HepG2 (cell line): ENCODE data around the gene STMN3. TPM values are rescaled to one million over a fixed set of nuclear protein-coding genes. Genes with fewer than 3 reads are reported as not detected.

Experiments used
- ATAC-seq: fragments of 200-7000 bp; cut with Tn5 transposase; 3 replicates; pipeline ENCODE4 v1.9.1; 2020; ENCODE audit warnings: mild to moderate bottlenecking, moderate library complexity
- BruUV-seq: library from RNA; stranded (reverse); fragments of 400-500 nt; replicated peaks from 2 replicates; lab custom pipeline; 2021; lab: Mats Ljungman, UMichigan
- CTCF ChIA-PET: fragments of 300-600 bp; formaldehyde crosslinking; extraction: SDS; loops from one replicate; lab custom pipeline; 2021; ENCODE audit warnings: low total read pairs, inconsistent platforms, low intra/inter-chr PET ratio; lab: Yijun Ruan, JAX
- POLR2A ChIA-PET: fragments of 350-600 bp; sonication (Branson Sonifier 250); formaldehyde crosslinking; loops from one replicate; lab custom pipeline; 2020; ENCODE audit warnings: antibody characterized with exemption, inconsistent platforms; lab: Yijun Ruan, JAX
- DNase-seq: peaks from one replicate; pipeline ENCODE4 v3.0.0-alpha.2; 2015; ENCODE audit warnings: low spot score
- FAIRE-seq: peaks from 3 replicates; lab custom pipeline; 2011; peaks lifted over from hg19 to GRCh38; lab: Jason Lieb, UNC
- H2AFZ ChIP-seq: one replicate; pipeline ENCODE4 v1.6.1; 2011; ENCODE audit warnings: low read length, inconsistent platforms
- H3K27ac ChIP-seq: fragments of 300-600 bp; 3 replicates; pipeline ENCODE4 v1.8.0; 2011; ENCODE audit warnings: mixed run types, mild to moderate bottlenecking, mixed read lengths, low read length, inconsistent platforms; ENCODE audit not compliant: insufficient read depth; ENCODE audit errors: extremely low read length
- H3K27me3 ChIP-seq, 2 experiments: fragments of 200-600 bp in 1 of 2; 2 replicates in 1 of 2; 3 replicates in 1 of 2; pipeline versions ENCODE4 v1.6.0 to v1.8.0; 2011; ENCODE audit warnings: low read length in 2 of 2, mild to moderate bottlenecking in 2 of 2, moderate library complexity in 2 of 2, inconsistent platforms in 1 of 2; ENCODE audit not compliant: insufficient read depth in 2 of 2, control insufficient read depth in 1 of 2
- H3K36me3 ChIP-seq, 2 experiments: fragments of 200-600 bp in 1 of 2; replicated peaks in 1 of 2; 2 replicates in 1 of 2; 3 replicates in 1 of 2; pipeline versions ENCODE4 v1.5.1 to v1.8.0; 2011; ENCODE audit warnings: low read length in 2 of 2, inconsistent platforms in 1 of 2; ENCODE audit not compliant: insufficient read depth in 2 of 2, control insufficient read depth in 1 of 2
- H3K4me1 ChIP-seq: 2 replicates; pipeline ENCODE4 v1.5.1; 2012; ENCODE audit warnings: low read length, inconsistent platforms; ENCODE audit not compliant: insufficient read depth
- H3K4me2 ChIP-seq: 2 replicates; pipeline ENCODE4 v1.6.0; 2011; ENCODE audit warnings: low read depth, low read length, inconsistent platforms
- H3K4me3 ChIP-seq, 3 experiments: fragments of 200-600 bp in 1 of 3; sonication (generic), shearing (Covaris generic) in 1 of 3; replicated peaks in 1 of 3; 2 replicates each; pipeline ENCODE4 v1.5.1; 2011 to 2016; ENCODE audit warnings: low read length in 3 of 3, inconsistent platforms in 2 of 3, low read depth in 2 of 3, mild to moderate bottlenecking in 2 of 3, control low read depth in 1 of 3, mixed read lengths in 1 of 3; ENCODE audit not compliant: insufficient read depth in 1 of 3
- H3K79me2 ChIP-seq: one replicate; pipeline ENCODE4 v1.6.1; 2011; ENCODE audit warnings: low read length, inconsistent platforms; ENCODE audit not compliant: insufficient read depth
- H3K9ac ChIP-seq: 2 replicates; pipeline ENCODE4 v1.6.0; 2011; ENCODE audit warnings: mild to moderate bottlenecking, low read depth, low read length, inconsistent platforms; ENCODE audit not compliant: insufficient read depth
- H3K9me3 ChIP-seq: 2 replicates; pipeline ENCODE4 v1.5.1; 2012; ENCODE audit warnings: mild to moderate bottlenecking, low read length
- H4K20me1 ChIP-seq: 2 replicates; pipeline ENCODE4 v1.6.0; 2011; ENCODE audit warnings: inconsistent platforms, mild to moderate bottlenecking, low read length, moderate library complexity; ENCODE audit not compliant: insufficient read depth
- CENPX ChIP-seq: sonication (generic); formaldehyde crosslinking; IDR thresholded peaks from 2 replicates; pipeline ENCODE4 v1.9.0; 2021; ENCODE audit warnings: mild to moderate bottlenecking, missing genetic modification reagents, moderate library complexity
- HNRNPLL ChIP-seq: fragments of 200-400 bp; formaldehyde crosslinking; IDR thresholded peaks from 2 replicates; pipeline ENCODE4 v1.6.1; 2017; ENCODE audit warnings: mild to moderate bottlenecking, low read depth, low read length; ENCODE audit not compliant: poor library complexity, severe bottlenecking
- MZF1 ChIP-seq: sonication (generic); formaldehyde crosslinking; IDR thresholded peaks from 2 replicates; pipeline ENCODE4 v1.8.1; 2023; ENCODE audit warnings: mild to moderate bottlenecking, missing genetic modification reagents, borderline replicate concordance
- NFYB ChIP-seq: sonication (generic); formaldehyde crosslinking; IDR thresholded peaks from 2 replicates; pipeline ENCODE4 v1.4.0; 2020; ENCODE audit warnings: missing genetic modification reagents
- NRL ChIP-seq: sonication (generic); formaldehyde crosslinking; IDR thresholded peaks from 2 replicates; pipeline ENCODE4 v1.5.0; 2020; ENCODE audit warnings: missing genetic modification reagents, mild to moderate bottlenecking, moderate library complexity, borderline replicate concordance
- POLR2G ChIP-seq: fragments of 200-400 bp; formaldehyde crosslinking; IDR thresholded peaks from 2 replicates; pipeline ENCODE4 v1.6.1; 2018; ENCODE audit warnings: mild to moderate bottlenecking, low read depth, low read length, moderate library complexity
- RBFOX2 ChIP-seq: fragments of 200-400 bp; formaldehyde crosslinking; IDR thresholded peaks from 2 replicates; pipeline ENCODE4 v1.6.1; 2017; ENCODE audit warnings: low read depth, mild to moderate bottlenecking, low read length
- SYNCRIP ChIP-seq: fragments of 200-400 bp; formaldehyde crosslinking; IDR thresholded peaks from 2 replicates; pipeline ENCODE4 v1.6.1; 2018; ENCODE audit warnings: mild to moderate bottlenecking, low read depth, low read length; ENCODE audit not compliant: insufficient read depth
- U2AF1 ChIP-seq: fragments of 200-400 bp; formaldehyde crosslinking; optimal IDR thresholded peaks from 2 replicates; pipeline ENCODE3; 2017; ENCODE audit warnings: mild to moderate bottlenecking, low read depth, low read length
- ZBTB42 ChIP-seq: sonication (generic); formaldehyde crosslinking; IDR thresholded peaks from 2 replicates; pipeline ENCODE4 v1.5.0; 2020; ENCODE audit warnings: mild to moderate bottlenecking, missing genetic modification reagents
- ZNF326 ChIP-seq: sonication (generic); formaldehyde crosslinking; IDR thresholded peaks from 2 replicates; pipeline ENCODE4 v1.4.0; 2020; ENCODE audit warnings: missing genetic modification reagents, borderline replicate concordance
- ZNF772 ChIP-seq: sonication (generic); formaldehyde crosslinking; IDR thresholded peaks from 2 replicates; pipeline ENCODE4 v1.5.0; 2020; ENCODE audit warnings: mild to moderate bottlenecking, missing genetic modification reagents
- ZNF775 ChIP-seq: sonication (generic); formaldehyde crosslinking; IDR thresholded peaks from 2 replicates; pipeline ENCODE4 v1.4.0; 2020; ENCODE audit warnings: missing genetic modification reagents, mild to moderate bottlenecking, moderate library complexity, borderline replicate concordance
- ZNF841 ChIP-seq: sonication (generic); formaldehyde crosslinking; IDR thresholded peaks from 2 replicates; pipeline ENCODE4 v1.8.1; 2023; ENCODE audit warnings: missing genetic modification reagents, borderline replicate concordance
- ZSCAN29 ChIP-seq: sonication (generic); formaldehyde crosslinking; conservative IDR thresholded peaks from 2 replicates; pipeline ENCODE4 v1.4.0; 2020; ENCODE audit warnings: mild to moderate bottlenecking, missing genetic modification reagents
- WGBS: methylation state at CpG from one replicate; pipeline ENCODE4 v1.1.6; 2017; ENCODE audit warnings: low lambda C conversion rate; 5-methylcytosine and 5-hydroxymethylcytosine counted together
- in situ Hi-C: cut with HindIII; loops from 2 replicates; pipeline ENCODE4 v1.10.0; 2017; ENCODE audit warnings: low pct_unique_long_range_greater_than_20kb; ENCODE audit not compliant: extremely low pct_ligation_motif_present
- intact Hi-C: fragments of 100-400 bp; cut with micrococcal nuclease; formaldehyde crosslinking; loops from one replicate; pipeline ENCODE4 v1.10.0; 2022; ENCODE audit not compliant: unreplicated experiment
- polyA plus RNA-seq, 8 experiments: library from polyadenylated mRNA; depleted of rRNA in 3 of 8; stranded (reverse) in 7 of 8; unstranded in 1 of 8; fragments of >200 nt; fragmentation: Illumina TruSeq in 4 of 8; extraction: Trizol in 4 of 8; gene quantifications; 2 replicates each; pipeline versions ENCODE4 v1.2.1 to v1.2.3, GENCODE V29; 2011 to 2016; ENCODE audit warnings: low read depth in 4 of 8, missing spikeins in 1 of 8, mixed read lengths in 1 of 8; ENCODE audit not compliant: insufficient read depth in 1 of 8
- total RNA-seq, 5 experiments: library from RNA; depleted of rRNA; stranded (reverse); fragments of >200 nt; fragmentation: Illumina TruSeq; extraction: Trizol; gene quantifications; 2 replicates each; pipeline ENCODE4 v1.2.3, GENCODE V29; 2016; ENCODE audit warnings: low read depth in 1 of 5
- TF ChIP-seq, protein P1 (sequence below): IDR thresholded peaks from 2 replicates; pipeline ENCODE4 v1.6.1; 2016; ENCODE audit warnings: missing genetic modification reagents, missing compliant biosample characterization
- TF ChIP-seq, protein P2 (sequence below): sonication (generic); formaldehyde crosslinking; IDR thresholded peaks from 2 replicates; pipeline ENCODE4 v1.8.0; 2022; ENCODE audit warnings: missing genetic modification reagents, mild to moderate bottlenecking, borderline replicate concordance
- TF ChIP-seq, protein P3 (sequence below): IDR thresholded peaks from 2 replicates; pipeline ENCODE4 v1.6.1; 2016; ENCODE audit warnings: low read depth, control low read depth
- TF ChIP-seq, protein P4 (sequence below): sonication (generic); formaldehyde crosslinking; IDR thresholded peaks from 2 replicates; pipeline ENCODE4 v1.8.0; 2022; ENCODE audit warnings: missing genetic modification reagents, mild to moderate bottlenecking, moderate library complexity, borderline replicate concordance

Gene STMN3
- total and polyA plus RNA-seq, 2 of the 13 experiments (the other 11 are each of a cell fraction or from before 2014, with no cell fraction given): 21.0 to 48.3 TPM

DNA sequence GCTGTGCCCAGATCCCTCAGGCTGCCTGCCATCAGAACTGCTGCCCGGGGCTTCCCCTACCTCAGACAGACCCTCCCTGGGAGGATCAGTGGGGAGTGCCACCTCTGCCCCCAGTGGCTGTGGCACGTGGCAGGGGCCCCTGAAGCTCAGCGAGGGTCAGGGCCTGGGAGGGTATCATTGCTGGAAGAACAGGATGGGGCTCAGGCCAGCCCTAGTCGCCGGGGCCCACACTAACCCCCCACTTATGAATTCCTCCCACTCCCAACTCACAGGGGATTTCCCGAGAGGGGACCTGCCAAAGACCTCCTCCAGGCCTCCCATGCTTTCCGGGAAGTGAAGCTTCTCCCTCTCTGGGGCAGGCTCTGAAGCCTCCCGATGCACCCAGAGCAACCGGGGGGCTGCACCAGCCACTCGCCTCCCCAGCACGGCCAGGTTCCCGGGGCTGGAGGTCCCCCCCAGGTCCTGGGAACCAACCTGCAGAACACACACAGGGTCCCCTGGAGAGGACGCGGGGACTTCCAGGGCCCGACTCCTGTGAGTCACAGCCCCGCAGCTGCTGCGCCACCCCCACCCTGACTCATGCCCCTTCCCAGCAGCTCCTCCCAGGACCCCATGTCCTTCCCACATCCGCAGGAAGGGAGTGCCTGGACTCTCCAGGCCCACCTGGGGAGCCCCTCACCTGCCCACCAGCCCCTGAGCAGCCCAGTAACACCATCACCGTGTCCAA, 45.7 kb upstream of the STMN3 start:
- H3K9ac ChIP-seq: no peak overlapping the region
- H3K4me1 ChIP-seq: peaks cover 21% of the 10 kb centered on the region
- no peak overlapping the region for H2AFZ ChIP-seq
- DNase-seq: no peak
- POLR2A ChIA-PET: interaction anchor here (0.7 to 2.0 kb wide), 3 partner anchors 9 to 42 kb away, joined by 3 to 11 read pairs (median 4); partner anchors contain the start of genes ARFRP1 and ZGPAT
- no TSS peak for BruUV-seq
- no peaks in the 10 kb centered on the region for H3K9me3 ChIP-seq
- WGBS: 86% methylated on average over 13 of the region's 19 CpGs
- in situ Hi-C loops (no loop called here), intact Hi-C loops (no loop called here)
- no peak for FAIRE-seq
- H3K4me2 ChIP-seq: no peak overlapping the region
- H3K27ac ChIP-seq: no peak overlapping the region
- H3K79me2 ChIP-seq: no peaks in the 10 kb centered on the region
- H3K36me3 ChIP-seq: peaks cover 2 to 6% of the 10 kb centered on the region in 2 experiments; a peak in 4 of 5 replicates
- no peak for ATAC-seq
- no peaks in the 10 kb centered on the region for H3K27me3 ChIP-seq
- no peak overlapping the region for H3K4me3 ChIP-seq
- CTCF ChIA-PET: no interaction called here
- H4K20me1 ChIP-seq: peaks cover 4% of the 10 kb centered on the region; the same call in 1 of the 2 replicates
- TF ChIP-seq SYNCRIP (no peak), NFYB (CRISPR knock-in tag) (no peak), ZNF772 (no peak), ZBTB42 (CRISPR knock-in tag) (no peak), NRL (0 out of 2 replicates have a peak, but pooled peaks have one; percentile 20), MZF1 (no peak), ZSCAN29 (CRISPR knock-in tag) (no peak), RBFOX2 (peak; percentile 53), ZNF775 (CRISPR knock-in tag) (no peak), U2AF1 (peak; percentile 27), ZNF326 (CRISPR knock-in tag) (peak; percentile 46; the same call in 1 of the 2 replicates), CENPX (CRISPR knock-in tag) (no peak), HNRNPLL (peak; percentile 3), ZNF841 (CRISPR knock-in tag) (0 out of 2 replicates have a peak, but pooled peaks have one; percentile 55), POLR2G (peak; percentile 15; the same call in 1 of the 2 replicates)
- TF ChIP-seq, protein P1, sequence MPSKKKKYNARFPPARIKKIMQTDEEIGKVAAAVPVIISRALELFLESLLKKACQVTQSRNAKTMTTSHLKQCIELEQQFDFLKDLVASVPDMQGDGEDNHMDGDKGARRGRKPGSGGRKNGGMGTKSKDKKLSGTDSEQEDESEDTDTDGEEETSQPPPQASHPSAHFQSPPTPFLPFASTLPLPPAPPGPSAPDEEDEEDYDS (CRISPR knock-in tag): no peak
- TF ChIP-seq, protein P2, sequence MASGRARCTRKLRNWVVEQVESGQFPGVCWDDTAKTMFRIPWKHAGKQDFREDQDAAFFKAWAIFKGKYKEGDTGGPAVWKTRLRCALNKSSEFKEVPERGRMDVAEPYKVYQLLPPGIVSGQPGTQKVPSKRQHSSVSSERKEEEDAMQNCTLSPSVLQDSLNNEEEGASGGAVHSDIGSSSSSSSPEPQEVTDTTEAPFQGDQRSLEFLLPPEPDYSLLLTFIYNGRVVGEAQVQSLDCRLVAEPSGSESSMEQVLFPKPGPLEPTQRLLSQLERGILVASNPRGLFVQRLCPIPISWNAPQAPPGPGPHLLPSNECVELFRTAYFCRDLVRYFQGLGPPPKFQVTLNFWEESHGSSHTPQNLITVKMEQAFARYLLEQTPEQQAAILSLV (CRISPR knock-in tag): no peak
- TF ChIP-seq, protein P3, sequence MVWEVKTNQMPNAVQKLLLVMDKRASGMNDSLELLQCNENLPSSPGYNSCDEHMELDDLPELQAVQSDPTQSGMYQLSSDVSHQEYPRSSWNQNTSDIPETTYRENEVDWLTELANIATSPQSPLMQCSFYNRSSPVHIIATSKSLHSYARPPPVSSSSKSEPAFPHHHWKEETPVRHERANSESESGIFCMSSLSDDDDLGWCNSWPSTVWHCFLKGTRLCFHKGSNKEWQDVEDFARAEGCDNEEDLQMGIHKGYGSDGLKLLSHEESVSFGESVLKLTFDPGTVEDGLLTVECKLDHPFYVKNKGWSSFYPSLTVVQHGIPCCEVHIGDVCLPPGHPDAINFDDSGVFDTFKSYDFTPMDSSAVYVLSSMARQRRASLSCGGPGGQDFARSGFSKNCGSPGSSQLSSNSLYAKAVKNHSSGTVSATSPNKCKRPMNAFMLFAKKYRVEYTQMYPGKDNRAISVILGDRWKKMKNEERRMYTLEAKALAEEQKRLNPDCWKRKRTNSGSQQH: no peak
- TF ChIP-seq, protein P4, sequence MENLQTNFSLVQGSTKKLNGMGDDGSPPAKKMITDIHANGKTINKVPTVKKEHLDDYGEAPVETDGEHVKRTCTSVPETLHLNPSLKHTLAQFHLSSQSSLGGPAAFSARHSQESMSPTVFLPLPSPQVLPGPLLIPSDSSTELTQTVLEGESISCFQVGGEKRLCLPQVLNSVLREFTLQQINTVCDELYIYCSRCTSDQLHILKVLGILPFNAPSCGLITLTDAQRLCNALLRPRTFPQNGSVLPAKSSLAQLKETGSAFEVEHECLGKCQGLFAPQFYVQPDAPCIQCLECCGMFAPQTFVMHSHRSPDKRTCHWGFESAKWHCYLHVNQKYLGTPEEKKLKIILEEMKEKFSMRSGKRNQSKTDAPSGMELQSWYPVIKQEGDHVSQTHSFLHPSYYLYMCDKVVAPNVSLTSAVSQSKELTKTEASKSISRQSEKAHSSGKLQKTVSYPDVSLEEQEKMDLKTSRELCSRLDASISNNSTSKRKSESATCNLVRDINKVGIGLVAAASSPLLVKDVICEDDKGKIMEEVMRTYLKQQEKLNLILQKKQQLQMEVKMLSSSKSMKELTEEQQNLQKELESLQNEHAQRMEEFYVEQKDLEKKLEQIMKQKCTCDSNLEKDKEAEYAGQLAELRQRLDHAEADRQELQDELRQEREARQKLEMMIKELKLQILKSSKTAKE (CRISPR knock-in tag): no peak
